ENCODE results near the gene SAMD10.
"Not testable (repeated sequence)": the region's sequence is repeated elsewhere in the genome, so short reads cannot be mapped to it uniquely, and the experiment has no call there.

The SAMD10 gene

GRCh38 chr20:63939061-63939935 lies 40.1 kb downstream of the SAMD10 start:
- no peak for DNase-seq

- no peak for DNase-seq
Observed at GRCh38 chr20:63937596-63937995, 41.8 kb downstream of the SAMD10 start.

- no peak for DNase-seq
Observed at GRCh38 chr20:63935447-63935846, 44.0 kb downstream of the SAMD10 start.

GRCh38 chr20:63934271-63935068 lies 45.0 kb downstream of the SAMD10 start:
- no peak for DNase-seq

- no peak for DNase-seq
Observed at GRCh38 chr20:63933646-63934045, 45.8 kb downstream of the SAMD10 start.

- no peak for DNase-seq
Observed at GRCh38 chr20:63932606-63933160, 46.8 kb downstream of the SAMD10 start.

- DNase-seq: no peak
Observed at GRCh38 chr20:63931735-63932134, 47.7 kb downstream of the SAMD10 start.

GRCh38 chr20:63930971-63931553 lies 48.4 kb downstream of the SAMD10 start:
- no peak for DNase-seq

- DNase-seq: not testable (repeated sequence)
Observed at GRCh38 chr20:63929473-63929883, 50.0 kb downstream of the SAMD10 start.

- no peak for DNase-seq
Observed at GRCh38 chr20:63929071-63929470, 50.4 kb downstream of the SAMD10 start.

GRCh38 chr20:63926298-63926697 lies 53.1 kb downstream of the SAMD10 start:
- DNase-seq: no peak

- no peak for DNase-seq
Observed at GRCh38 chr20:63924241-63924640, 55.2 kb downstream of the SAMD10 start.

Data from eye (tissue), 1 donor.